HL-60 (cell line): ENCODE results near the gene ATP11A.

Source experiments
- DNase-seq, 2 experiments: peaks; one replicate each; pipeline ENCODE4 v3.0.0-alpha.2; 2010 to 2020; ENCODE audit warnings: low read depth in 1 of 2, low spot score in 1 of 2
- H3K27ac ChIP-seq: fragments of 250-450 bp; sonication (Bioruptor Pico); replicated peaks from 2 replicates; pipeline ENCODE4 v1.5.1; 2020; ENCODE audit warnings: mild to moderate bottlenecking, moderate library complexity
- H3K27me3 ChIP-seq: fragments of 250-450 bp; sonication (Bioruptor Pico); 2 replicates; pipeline ENCODE4 v1.5.1; 2021; ENCODE audit warnings: mild to moderate bottlenecking, moderate library complexity; ENCODE audit not compliant: insufficient read depth, poor library complexity, severe bottlenecking
- H3K4me3 ChIP-seq: replicated peaks from 2 replicates; pipeline ENCODE4 v1.5.1; 2011; ENCODE audit warnings: mild to moderate bottlenecking, control low read depth, low read length; ENCODE audit not compliant: insufficient read depth
- CTCF ChIP-seq: IDR thresholded peaks from one replicate; pipeline ENCODE4 v1.5.1; 2011; ENCODE audit warnings: low read length, control low read depth, inconsistent platforms; ENCODE audit not compliant: insufficient read depth
- GABPA ChIP-seq: IDR thresholded peaks from 2 replicates; pipeline ENCODE4 v1.6.1; 2012; ENCODE audit warnings: low read depth
- POLR2AphosphoS5 ChIP-seq: IDR thresholded peaks from 2 replicates; pipeline ENCODE4 v1.6.1; 2012; ENCODE audit warnings: low read depth
- REST ChIP-seq: IDR thresholded peaks from 2 replicates; pipeline ENCODE4 v1.6.1; 2012; ENCODE audit warnings: low read depth; ENCODE audit not compliant: insufficient replicate concordance
- SPI1 ChIP-seq: IDR thresholded peaks from 2 replicates; pipeline ENCODE4 v1.6.1; 2012; ENCODE audit warnings: low read depth, mild to moderate bottlenecking, borderline replicate concordance

Gene ATP11A

GRCh38 chr13:112874751-112875300, 185.0 kb downstream of the ATP11A start:
- TF ChIP-seq REST, result no peak
- no peak for TF ChIP-seq GABPA
- no peak for TF ChIP-seq SPI1
- TF ChIP-seq CTCF, result no peak
- Histone ChIP-seq H3K4me3 (no peak overlapping the region), H3K27me3 (no peaks in the 10 kb centered on the region), H3K27ac (no peak overlapping the region)
- no peak for DNase-seq

- no peak overlapping the region for H3K4me3 ChIP-seq
Observed at GRCh38 chr13:112875627-112876026, 185.8 kb downstream of the ATP11A start.

More at GRCh38 chr13:112875627-112876026, 185.8 kb downstream of the ATP11A start:
- no peak for DNase-seq
- Histone ChIP-seq H3K27me3 (no peaks in the 10 kb centered on the region), H3K27ac (no peak overlapping the region)
- TF ChIP-seq GABPA (no peak), REST (no peak), POLR2AphosphoS5 (no peak), SPI1 (no peak), CTCF (no peak)
